Duodenal mucosa (tissue), 2 donors: ENCODE data around the gene HNRNPD.
"Not testable (repeated sequence)": the region's sequence is repeated elsewhere in the genome, so short reads cannot be mapped to it uniquely, and the experiment has no call there.

Experiments used
- H3K27ac ChIP-seq: one replicate; pipeline ENCODE4 v1.7.0; 2013; ENCODE audit warnings: low read depth, low read length
- H3K27me3 ChIP-seq, 2 donors: one replicate each; pipeline ENCODE4 v1.7.0; 2013; ENCODE audit warnings: low read length in 2 of 2, control low read depth in 1 of 2; ENCODE audit not compliant: insufficient read depth in 2 of 2, control insufficient read depth in 1 of 2
- H3K36me3 ChIP-seq, 2 donors: one replicate each; pipeline ENCODE4 v1.7.0; 2013; ENCODE audit warnings: low read length in 2 of 2, control low read depth in 1 of 2; ENCODE audit not compliant: insufficient read depth in 2 of 2, control insufficient read depth in 1 of 2
- H3K4me1 ChIP-seq, 2 donors: one replicate each; pipeline ENCODE4 v1.7.0; 2013; ENCODE audit warnings: low read length in 2 of 2, control low read depth in 1 of 2; ENCODE audit not compliant: insufficient read depth in 2 of 2, control insufficient read depth in 1 of 2
- H3K4me3 ChIP-seq, 2 donors: one replicate each; pipeline ENCODE4 v1.7.0; 2013; ENCODE audit warnings: low read length in 2 of 2, low read depth in 1 of 2
- H3K9ac ChIP-seq, 2 donors: one replicate each; pipeline ENCODE4 v1.7.0; 2013; ENCODE audit warnings: low read length in 2 of 2, low read depth in 1 of 2
- H3K9me3 ChIP-seq, 2 donors: one replicate each; pipeline ENCODE4 v1.7.0; 2013; ENCODE audit warnings: low read length in 2 of 2, control low read depth in 1 of 2; ENCODE audit not compliant: control insufficient read depth in 1 of 2

HNRNPD gene

GRCh38 chr4:82358847-82359246 is 14.9 kb downstream of the HNRNPD start:
- no peak overlapping the region for H3K4me3 ChIP-seq
- no peak overlapping the region for H3K9ac ChIP-seq
- H3K27me3 ChIP-seq = no peaks in the 10 kb centered on the region
- H3K9me3 ChIP-seq = no peaks in the 10 kb centered on the region
- H3K27ac ChIP-seq = no peak overlapping the region
- H3K4me1 ChIP-seq = peaks cover 2 to 32% of the 10 kb centered on the region in 2 donors
- H3K36me3 ChIP-seq = peaks cover 22 to 47% of the 10 kb centered on the region in 2 donors

GRCh38 chr4:82357640-82358039 is 16.2 kb downstream of the HNRNPD start:
- no peaks in the 10 kb centered on the region for H3K9me3 ChIP-seq
- H3K4me3 ChIP-seq = no peak overlapping the region
- H3K36me3 ChIP-seq = peaks cover 25 to 55% of the 10 kb centered on the region in 2 donors
- no peak overlapping the region for H3K9ac ChIP-seq
- H3K27ac ChIP-seq = no peak overlapping the region
- no peaks in the 10 kb centered on the region for H3K27me3 ChIP-seq
- H3K4me1 ChIP-seq = peaks cover 0 to 25% of the 10 kb centered on the region in 2 donors

GRCh38 chr4:82354788-82355187 is 19.0 kb downstream of the HNRNPD start:
- Histone ChIP-seq H3K36me3 (peaks cover 25 to 71% of the 10 kb centered on the region in 2 donors), H3K27ac (no peak overlapping the region), H3K4me3 (no peak overlapping the region), H3K9ac (no peak overlapping the region), H3K27me3 (no peaks in the 10 kb centered on the region), H3K9me3 (no peaks in the 10 kb centered on the region), H3K4me1 (peaks cover 0 to 9% of the 10 kb centered on the region in 2 donors)

DNA sequence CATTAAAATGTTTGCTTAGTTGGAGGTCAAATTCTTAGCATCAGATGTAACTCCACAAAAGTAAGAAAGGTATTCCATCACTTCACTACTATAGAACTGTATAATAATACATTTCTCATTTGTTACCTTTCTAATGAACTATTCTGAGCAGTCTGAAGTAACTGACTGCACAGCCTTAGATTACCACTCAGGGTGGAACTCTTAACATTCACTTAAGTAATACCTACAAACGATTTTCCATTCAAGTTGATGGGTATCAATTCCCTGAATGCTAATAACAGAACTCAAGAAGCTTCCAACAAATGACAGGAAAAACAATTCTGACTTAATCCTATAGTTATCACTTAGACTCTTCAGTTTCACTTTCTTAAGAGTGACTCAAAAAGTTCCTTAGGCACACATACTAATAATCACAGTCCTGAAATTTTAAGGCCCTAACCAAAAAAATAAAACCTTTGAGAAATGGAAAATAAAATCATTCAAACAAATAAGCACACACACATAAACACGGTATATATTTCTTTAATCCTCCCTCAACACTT is 20.9 kb downstream of the HNRNPD start:
- Histone ChIP-seq H3K27ac (no peak overlapping the region), H3K9ac (no peak overlapping the region), H3K36me3 (peaks cover 25 to 70% of the 10 kb centered on the region in 2 donors), H3K4me3 (no peak overlapping the region), H3K4me1 (no peaks in the 10 kb centered on the region), H3K27me3 (no peaks in the 10 kb centered on the region), H3K9me3 (no peaks in the 10 kb centered on the region)

DNA sequence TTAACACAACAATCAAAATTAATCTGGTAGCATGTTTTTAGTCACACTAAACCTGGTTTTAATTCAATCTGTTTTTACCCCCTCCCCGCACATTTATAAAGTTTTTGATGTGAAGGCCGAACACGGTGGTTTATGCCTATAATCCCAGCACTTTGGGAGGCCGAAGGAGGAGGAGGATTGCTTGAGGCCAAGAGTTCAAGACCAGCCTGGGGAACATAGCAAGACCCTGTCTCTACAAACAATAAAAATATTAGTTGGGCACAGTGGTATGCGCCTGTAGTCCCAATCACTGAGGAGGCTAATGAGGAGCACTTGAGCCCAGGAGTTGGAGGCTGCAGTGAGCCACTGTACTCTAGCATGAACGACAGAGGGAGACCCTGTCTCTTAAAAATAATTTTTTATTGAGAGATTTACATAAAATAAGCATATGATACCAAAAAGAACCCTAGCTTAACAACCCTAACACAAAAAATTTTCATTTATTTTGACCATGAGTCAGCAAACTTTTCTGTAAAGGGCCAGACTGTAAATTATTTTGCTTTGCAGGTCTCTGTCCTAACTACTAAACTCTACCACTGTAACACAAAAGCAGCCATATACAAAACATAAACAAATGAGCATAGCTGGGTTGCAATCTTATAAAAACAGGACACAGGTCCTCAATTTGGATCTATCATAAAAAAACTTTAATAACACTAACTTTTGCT is 21.5 kb downstream of the HNRNPD start:
- H3K27ac ChIP-seq = no peak overlapping the region
- no peak overlapping the region for H3K4me3 ChIP-seq
- no peaks in the 10 kb centered on the region for H3K27me3 ChIP-seq
- peaks cover 25 to 63% of the 10 kb centered on the region in 2 donors for H3K36me3 ChIP-seq
- no peaks in the 10 kb centered on the region for H3K4me1 ChIP-seq
- no peak overlapping the region for H3K9ac ChIP-seq
- H3K9me3 ChIP-seq = no peaks in the 10 kb centered on the region

GRCh38 chr4:82346126-82346525 is 27.7 kb downstream of the HNRNPD start:
- no peak overlapping the region for H3K9ac ChIP-seq
- H3K4me1 ChIP-seq = no peaks in the 10 kb centered on the region
- H3K27ac ChIP-seq = no peak overlapping the region

GRCh38 chr4:82335043-82335442 is 38.7 kb downstream of the HNRNPD start:
- H3K9ac ChIP-seq = no peak overlapping the region
- H3K27ac ChIP-seq = no peak overlapping the region
- H3K36me3 ChIP-seq = no peaks in the 10 kb centered on the region
- no peaks in the 10 kb centered on the region for H3K4me1 ChIP-seq
- H3K4me3 ChIP-seq = no peak overlapping the region
- no peaks in the 10 kb centered on the region for H3K9me3 ChIP-seq
- no peaks in the 10 kb centered on the region for H3K27me3 ChIP-seq

More at GRCh38 chr4:82346126-82346525, 27.7 kb downstream of the HNRNPD start:
- peaks cover 0 to 13% of the 10 kb centered on the region in 2 donors for H3K36me3 ChIP-seq
- no peaks in the 10 kb centered on the region for H3K9me3 ChIP-seq
- no peak overlapping the region for H3K4me3 ChIP-seq
- H3K27me3 ChIP-seq = no peaks in the 10 kb centered on the region

- H3K27ac ChIP-seq, H3K4me3 ChIP-seq, H3K9ac ChIP-seq, H3K9me3 ChIP-seq, H3K4me1 ChIP-seq, H3K27me3 ChIP-seq, H3K36me3 ChIP-seq: not testable (repeated sequence)
These were observed 40.1 kb downstream of the HNRNPD start for GRCh38 chr4:82333641-82334040.

GRCh38 chr4:82331814-82332213 is 42.0 kb downstream of the HNRNPD start:
- Histone ChIP-seq H3K4me1 (no peaks in the 10 kb centered on the region), H3K27ac (no peak overlapping the region), H3K9me3 (no peaks in the 10 kb centered on the region), H3K27me3 (no peaks in the 10 kb centered on the region), H3K4me3 (no peak overlapping the region), H3K9ac (no peak overlapping the region), H3K36me3 (no peaks in the 10 kb centered on the region)

DNA sequence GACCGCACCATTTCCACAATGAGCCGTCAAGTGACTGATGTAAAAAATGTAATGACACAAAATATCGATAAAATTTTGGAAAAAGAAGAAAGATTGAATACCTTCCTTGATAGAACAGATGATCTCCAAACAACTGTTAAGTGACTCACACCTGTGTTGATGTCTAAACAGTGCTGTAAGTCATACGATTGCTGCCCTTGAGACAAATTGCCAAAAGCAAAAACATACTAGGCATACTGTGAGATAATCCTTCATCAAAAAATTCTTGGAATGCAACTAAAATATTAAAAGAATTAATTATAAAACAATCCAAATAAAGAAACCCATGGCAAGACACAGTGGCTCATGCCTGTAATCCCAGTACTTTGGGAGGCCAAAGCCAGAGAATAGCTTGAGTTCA is 53.4 kb downstream of the HNRNPD start:
- Histone ChIP-seq H3K4me3 (no peak overlapping the region), H3K9ac (no peak overlapping the region), H3K4me1 (no peaks in the 10 kb centered on the region), H3K9me3 (no peaks in the 10 kb centered on the region), H3K36me3 (no peaks in the 10 kb centered on the region), H3K27me3 (no peaks in the 10 kb centered on the region), H3K27ac (no peak overlapping the region)
